H1 (cell line): ENCODE measurements around the gene FBXO17. TPM values are rescaled to one million over a fixed set of nuclear protein-coding genes. Genes with fewer than 3 reads are reported as not detected.

Source experiments
- CTCF ChIA-PET: fragments of 300-600 bp; sonication (Branson Sonifier 250); formaldehyde crosslinking; loops from one replicate; lab custom pipeline; 2021; ENCODE audit not compliant: partially characterized antibody; lab: Charles Lee
- POLR2A ChIA-PET: fragments of 300-600 bp; sonication (Branson Sonifier 250); formaldehyde crosslinking; loops from one replicate; lab custom pipeline; 2021; ENCODE audit warnings: inconsistent platforms; ENCODE audit not compliant: partially characterized antibody; lab: Charles Lee
- DNase-seq, 2 experiments: peaks; one replicate each; pipeline versions ENCODE4 v3.0.0 to v3.0.0-alpha.2; 2010 to 2022; ENCODE audit warnings: low spot score in 2 of 2, low read depth in 1 of 2, mixed read lengths in 1 of 2
- FAIRE-seq: peaks from 2 replicates; lab custom pipeline; 2011; peaks lifted over from hg19 to GRCh38; lab: Jason Lieb, UNC
- H2AFZ ChIP-seq: 2 replicates; pipeline ENCODE4 v1.8.1; 2012; ENCODE audit warnings: low read length, inconsistent platforms
- H2AK5ac ChIP-seq: 2 replicates; pipeline ENCODE4 v1.6.1; 2013; ENCODE audit warnings: low read depth, low read length
- H2BK120ac ChIP-seq: replicated peaks from 2 replicates; pipeline ENCODE3; 2013; ENCODE audit warnings: low read depth, low read length, inconsistent platforms
- H2BK12ac ChIP-seq: 2 replicates; pipeline ENCODE4 v1.6.1; 2013; ENCODE audit warnings: low read depth, low read length
- H2BK15ac ChIP-seq: 2 replicates; pipeline ENCODE4 v1.6.1; 2013; ENCODE audit warnings: low read length
- H2BK20ac ChIP-seq: 2 replicates; pipeline ENCODE4 v1.6.1; 2013; ENCODE audit warnings: low read length
- H2BK5ac ChIP-seq: 2 replicates; pipeline ENCODE4 v1.6.1; 2013; ENCODE audit warnings: low read depth, low read length
- H3K14ac ChIP-seq: 2 replicates; pipeline ENCODE4 v1.6.1; 2013; ENCODE audit warnings: inconsistent platforms; ENCODE audit not compliant: insufficient read length
- H3K18ac ChIP-seq: 2 replicates; pipeline ENCODE4 v1.6.1; 2013; ENCODE audit warnings: low read length; ENCODE audit errors: extremely low read depth
- H3K23ac ChIP-seq: 2 replicates; pipeline ENCODE4 v1.6.1; 2013; ENCODE audit warnings: inconsistent platforms; ENCODE audit not compliant: insufficient read length
- H3K23me2 ChIP-seq: 2 replicates; pipeline ENCODE4 v1.6.1; 2013; ENCODE audit warnings: low read depth, low read length
- H3K27ac ChIP-seq: 2 replicates; pipeline ENCODE4 v1.6.1; 2011; ENCODE audit warnings: low read depth, low read length, inconsistent platforms
- H3K27me3 ChIP-seq, 4 experiments: replicated peaks in 1 of 4; 1 replicate in 1 of 4; 2 replicates in 3 of 4; pipeline versions ENCODE4 v1.6.1 to v1.8.1; 2011 to 2013; ENCODE audit warnings: low read length in 3 of 4, mild to moderate bottlenecking in 3 of 4, inconsistent platforms in 2 of 4, mixed read lengths in 2 of 4, moderate library complexity in 1 of 4; ENCODE audit not compliant: control insufficient read depth in 3 of 4, insufficient read depth in 3 of 4; ENCODE audit errors: extremely low read depth in 1 of 4
- H3K36me3 ChIP-seq, 4 experiments: 2 replicates each; pipeline versions ENCODE4 v1.6.1 to v1.8.1; 2011 to 2013; ENCODE audit warnings: mild to moderate bottlenecking in 4 of 4, low read length in 3 of 4, moderate library complexity in 2 of 4, control low read depth in 1 of 4, inconsistent platforms in 1 of 4; ENCODE audit not compliant: insufficient read depth in 4 of 4, control insufficient read depth in 2 of 4
- H3K4ac ChIP-seq: replicated peaks from 2 replicates; pipeline ENCODE3; 2013; ENCODE audit warnings: low read length, low read depth, mixed read lengths, inconsistent platforms; ENCODE audit not compliant: insufficient read length
- H3K4me1 ChIP-seq, 4 experiments: replicated peaks in 1 of 4; 1 replicate in 1 of 4; 2 replicates in 3 of 4; pipeline versions ENCODE4 v1.6.1 to v1.8.1; 2011 to 2013; ENCODE audit warnings: low read length in 3 of 4, inconsistent platforms in 2 of 4, mixed read lengths in 1 of 4; ENCODE audit not compliant: insufficient read depth in 4 of 4, control insufficient read depth in 3 of 4
- H3K4me2 ChIP-seq, 2 experiments: 2 replicates each; pipeline versions ENCODE4 v1.6.1 to v1.8.1; 2011 to 2013; ENCODE audit warnings: low read depth in 2 of 2, low read length in 2 of 2, control low read depth in 1 of 2, inconsistent platforms in 1 of 2, mild to moderate bottlenecking in 1 of 2; ENCODE audit not compliant: insufficient read depth in 1 of 2
- H3K4me3 ChIP-seq, 4 experiments: fragments of 200-600, 300-600 bp in 1 of 4; sonication (generic), shearing (Covaris generic), sonication (Bioruptor Twin) in 1 of 4; 2 replicates each; pipeline versions ENCODE4 v1.5.1 to v1.8.1; 2011 to 2016; ENCODE audit warnings: low read length in 4 of 4, low read depth in 3 of 4, control low read depth in 2 of 4, inconsistent platforms in 2 of 4, mild to moderate bottlenecking in 2 of 4, mixed read lengths in 1 of 4, moderate library complexity in 1 of 4; ENCODE audit not compliant: insufficient read depth in 2 of 4; ENCODE audit errors: extremely low read depth in 1 of 4
- H3K56ac ChIP-seq: replicated peaks from 2 replicates; pipeline ENCODE3; 2013; ENCODE audit warnings: low read depth, mild to moderate bottlenecking, mixed read lengths, low read length, inconsistent platforms; ENCODE audit not compliant: insufficient read length
- H3K79me1 ChIP-seq: 2 replicates; pipeline ENCODE4 v1.6.1; 2013; ENCODE audit warnings: low read depth, low read length, control low read depth
- H3K79me2 ChIP-seq, 2 experiments: 2 replicates each; pipeline versions ENCODE4 v1.6.1 to v1.8.1; 2012 to 2013; ENCODE audit warnings: low read length in 2 of 2, mild to moderate bottlenecking in 2 of 2, inconsistent platforms in 1 of 2; ENCODE audit not compliant: insufficient read depth in 2 of 2, control insufficient read depth in 1 of 2
- H3K9ac ChIP-seq, 4 experiments: replicated peaks in 1 of 4; 1 replicate in 1 of 4; 2 replicates in 3 of 4; pipeline versions ENCODE4 v1.6.1 to v1.8.1; 2011 to 2013; ENCODE audit warnings: low read depth in 3 of 4, low read length in 3 of 4, control low read depth in 2 of 4, mild to moderate bottlenecking in 2 of 4, moderate library complexity in 2 of 4, inconsistent platforms in 1 of 4; ENCODE audit errors: extremely low read depth in 1 of 4
- H3K9me3 ChIP-seq, 2 experiments: 2 replicates each; pipeline versions ENCODE4 v1.6.1 to v1.8.1; 2012 to 2013; ENCODE audit warnings: mild to moderate bottlenecking in 2 of 2, moderate library complexity in 2 of 2, control low read depth in 1 of 2, inconsistent platforms in 1 of 2, low read depth in 1 of 2, low read length in 1 of 2, mixed read lengths in 1 of 2; ENCODE audit not compliant: insufficient read depth in 2 of 2
- H4K20me1 ChIP-seq, 2 experiments: replicated peaks in 1 of 2; 2 replicates each; pipeline versions ENCODE3 to v1.8.1; 2011 to 2013; ENCODE audit warnings: inconsistent platforms in 2 of 2, low read length in 2 of 2, mild to moderate bottlenecking in 1 of 2; ENCODE audit not compliant: insufficient read depth in 2 of 2, control insufficient read depth in 1 of 2
- H4K5ac ChIP-seq: 2 replicates; pipeline ENCODE4 v1.6.1; 2013; ENCODE audit warnings: low read length, low read depth, mixed read lengths, inconsistent platforms; ENCODE audit not compliant: insufficient read length
- H4K8ac ChIP-seq: 2 replicates; pipeline ENCODE4 v1.8.0; 2013; ENCODE audit warnings: mild to moderate bottlenecking, moderate library complexity, low read length, inconsistent platforms; ENCODE audit not compliant: insufficient read depth; ENCODE audit errors: extremely low read depth
- H4K91ac ChIP-seq: replicated peaks from 2 replicates; pipeline ENCODE3; 2013; ENCODE audit warnings: low read length, mixed read lengths, inconsistent platforms; ENCODE audit not compliant: insufficient read length
- BCL11A ChIP-seq, 2 experiments: IDR thresholded peaks; one replicate each; pipeline ENCODE4 v1.6.1; 2011; ENCODE audit warnings: low read depth in 2 of 2, low read length in 2 of 2, mild to moderate bottlenecking in 2 of 2
- CTCF ChIP-seq, 3 experiments: IDR thresholded peaks; 1 replicate in 2 of 3; 2 replicates in 1 of 3; pipeline versions ENCODE4 v1.5.1 to v1.6.1; 2011; ENCODE audit warnings: low read length in 3 of 3, mild to moderate bottlenecking in 3 of 3, inconsistent platforms in 2 of 3, low read depth in 1 of 3, moderate library complexity in 1 of 3; ENCODE audit not compliant: insufficient read depth in 1 of 3; ENCODE audit errors: control extremely low read depth in 1 of 3
- PHF8 ChIP-seq: fragments of 200-600 bp; sonication (generic); conservative IDR thresholded peaks from 2 replicates; pipeline ENCODE4 v1.7.1; 2012; ENCODE audit warnings: low read depth, mild to moderate bottlenecking, inconsistent platforms, low read length, moderate library complexity
- RAD21 ChIP-seq, 2 experiments: IDR thresholded peaks in 1 of 2; conservative IDR thresholded peaks in 1 of 2; 2 replicates each; pipeline ENCODE4 v1.6.1; 2011; ENCODE audit warnings: low read depth in 2 of 2, low read length in 2 of 2, improper control_type of control experiment in 1 of 2, inconsistent platforms in 1 of 2, mild to moderate bottlenecking in 1 of 2, moderate library complexity in 1 of 2
- SIN3A ChIP-seq, 2 experiments: IDR thresholded peaks in 1 of 2; conservative IDR thresholded peaks in 1 of 2; 2 replicates each; pipeline ENCODE4 v1.6.1; 2011 to 2012; ENCODE audit warnings: low read length in 2 of 2, improper control_type of control experiment in 1 of 2, low read depth in 1 of 2, mild to moderate bottlenecking in 1 of 2
- SP1 ChIP-seq: IDR thresholded peaks from 2 replicates; pipeline ENCODE4 v1.6.1; 2011; ENCODE audit warnings: low read depth, low read length
- SP2 ChIP-seq: IDR thresholded peaks from 2 replicates; pipeline ENCODE4 v1.6.1; 2012; ENCODE audit warnings: mild to moderate bottlenecking, low read length, inconsistent platforms
- YY1 ChIP-seq: IDR thresholded peaks from 2 replicates; pipeline ENCODE4 v1.6.1; 2011; ENCODE audit warnings: low read depth, mild to moderate bottlenecking, low read length
- ZNF274 ChIP-seq: IDR thresholded peaks from 2 replicates; pipeline ENCODE4 v1.7.0; 2012; ENCODE audit warnings: low read length, borderline replicate concordance; ENCODE audit errors: extremely low read depth
- WGBS, 2 experiments: shearing (Covaris generic) in 1 of 2; methylation state at CpG; one replicate each; pipeline versions ENCODE4 v1.1.6 to v1.1.7; 2013 to 2015; ENCODE audit warnings: low lambda C conversion rate in 2 of 2, mixed read lengths in 2 of 2, inconsistent platforms in 1 of 2, low coverage in 1 of 2, missing lambda C conversion rate in 1 of 2; ENCODE audit not compliant: insufficient replicate concordance in 2 of 2, insufficient coverage in 1 of 2, insufficient read length in 1 of 2; ENCODE audit errors: extremely low coverage in 1 of 2, missing lambda C conversion rate in 1 of 2; 5-methylcytosine and 5-hydroxymethylcytosine counted together
- polyA plus RNA-seq, 7 experiments: library from polyadenylated mRNA; depleted of rRNA in 3 of 7; stranded (reverse) in 5 of 7; unstranded in 2 of 7; fragments of >200 nt in 5 of 7; fragments of 200-250 nt in 2 of 7; gene quantifications; 1 replicate in 5 of 7; 2 replicates in 1 of 7; 4 replicates in 1 of 7; pipeline versions ENCODE4 v1.2.1 to v1.2.3, GENCODE V29; 2011 to 2013; ENCODE audit warnings: missing spikeins in 2 of 7, mixed read lengths in 2 of 7
- total RNA-seq: library from RNA; stranded (reverse); fragmentation: NEBNext Ultra II Directional; extraction: Animal tissue kit (Norgen Biotek cat#: 25700); gene quantifications from 2 replicates; pipeline ENCODE4 v1.2.1, GENCODE V29; 2021
- TF ChIP-seq, protein P1 (sequence below): IDR thresholded peaks from 2 replicates; pipeline ENCODE4 v1.6.1; 2011; ENCODE audit warnings: low read length, improper control_type of control experiment

Gene FBXO17
- total and polyA plus RNA-seq, 2 of the 8 experiments (the other 6 are each of a cell fraction or from before 2014, with no cell fraction given) = 11.7 to 15.3 TPM

DNA sequence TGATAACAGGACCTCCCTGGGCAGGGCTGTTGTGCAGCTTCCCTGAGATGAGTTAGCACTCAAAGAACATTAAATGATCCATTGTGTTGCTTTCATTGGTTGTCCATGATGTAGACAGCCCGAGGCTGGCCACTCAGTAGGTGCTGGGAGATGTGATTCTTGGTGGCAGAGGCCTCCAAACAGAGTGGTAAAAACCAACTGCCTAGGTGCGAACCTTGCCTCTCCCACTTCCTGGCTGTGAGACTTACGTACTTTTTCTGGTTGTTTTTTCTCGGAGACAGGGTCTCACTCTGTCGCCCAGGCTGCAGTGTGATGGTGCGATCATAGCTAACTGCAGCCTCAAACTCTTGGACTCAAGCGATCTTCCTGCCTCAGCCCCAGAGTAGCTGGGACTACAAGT, 51.2 kb downstream of the FBXO17 start:
- no peak overlapping the region for H3K4me3 ChIP-seq
- no peak overlapping the region for H2BK15ac ChIP-seq
- no peak overlapping the region for H4K91ac ChIP-seq
- no peak overlapping the region for H2AFZ ChIP-seq
- no peak overlapping the region for H3K14ac ChIP-seq
- no peak overlapping the region for H3K4me2 ChIP-seq
- no peak for DNase-seq
- H3K18ac ChIP-seq = no peak overlapping the region
- ChIA-PET POLR2A (interaction anchor here (0.6 to 1.9 kb wide), 8 partner anchors 8 to 87 kb away, joined by 3 to 4 read pairs (median 4); partner anchors contain the start of genes CCER2, NFKBIB and SIRT2), CTCF (no interaction called here)
- H3K36me3 ChIP-seq = peaks cover 10 to 44% (median 25%) of the 10 kb centered on the region in 4 experiments
- H2BK120ac ChIP-seq = no peak overlapping the region
- no peak overlapping the region for H2BK5ac ChIP-seq
- H4K20me1 ChIP-seq = peaks cover 0 to 9% of the 10 kb centered on the region in 2 experiments
- no peak overlapping the region for H3K27ac ChIP-seq
- H2AK5ac ChIP-seq = no peak overlapping the region
- no peak overlapping the region for H3K4ac ChIP-seq
- peaks cover 6% of the 10 kb centered on the region; the same call in 1 of the 2 replicates for H3K23me2 ChIP-seq
- H3K23ac ChIP-seq = no peak overlapping the region
- H2BK20ac ChIP-seq = no peak overlapping the region
- H2BK12ac ChIP-seq = no peak overlapping the region
- H3K27me3 ChIP-seq = no peaks in the 10 kb centered on the region
- H3K79me1 ChIP-seq = peaks cover 8% of the 10 kb centered on the region
- no peak overlapping the region for H4K8ac ChIP-seq
- H4K5ac ChIP-seq = no peak overlapping the region
- FAIRE-seq = no peak
- no peak overlapping the region for H3K56ac ChIP-seq
- WGBS, 2 experiments = 93% methylated on average over 7 of the region's 7 CpGs; no CpG with 5 or more reads in 1 of the 2 experiments
- H3K4me1 ChIP-seq = no peaks in the 10 kb centered on the region; a peak in 1 of 7 replicates
- peaks cover 0 to 21% of the 10 kb centered on the region in 2 experiments; a peak in 3 of 4 replicates for H3K79me2 ChIP-seq
- H3K9me3 ChIP-seq = no peaks in the 10 kb centered on the region
- H3K9ac ChIP-seq = no peak overlapping the region
- TF ChIP-seq, protein P1, sequence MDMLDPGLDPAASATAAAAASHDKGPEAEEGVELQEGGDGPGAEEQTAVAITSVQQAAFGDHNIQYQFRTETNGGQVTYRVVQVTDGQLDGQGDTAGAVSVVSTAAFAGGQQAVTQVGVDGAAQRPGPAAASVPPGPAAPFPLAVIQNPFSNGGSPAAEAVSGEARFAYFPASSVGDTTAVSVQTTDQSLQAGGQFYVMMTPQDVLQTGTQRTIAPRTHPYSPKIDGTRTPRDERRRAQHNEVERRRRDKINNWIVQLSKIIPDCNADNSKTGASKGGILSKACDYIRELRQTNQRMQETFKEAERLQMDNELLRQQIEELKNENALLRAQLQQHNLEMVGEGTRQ = no peak
- TF ChIP-seq SP2 (no peak), SIN3A (conservative IDR thresholded peaks at IDR 0.05 in 1 of 2, IDR thresholded peaks at IDR 0.05 in 1 of 2; ENCODE audit: low read depth in 1 of 2, low read length in 2 of 2) (no peak), SP1 (no peak), BCL11A (IDR thresholded peaks at IDR 0.05; ENCODE audit: low read depth in 2 of 2, low read length in 2 of 2) (no peak), CTCF (IDR thresholded peaks at IDR 0.05; ENCODE audit: control extremely low read depth in 1 of 3, insufficient read depth in 1 of 3, low read depth in 1 of 3, low read length in 3 of 3) (no peak), YY1 (no peak), ZNF274 (no peak), RAD21 (IDR thresholded peaks at IDR 0.05 in 1 of 2, conservative IDR thresholded peaks at IDR 0.05 in 1 of 2; ENCODE audit: low read depth in 2 of 2, low read length in 2 of 2) (no peak), PHF8 (no peak)
